PC-9 (cell line): ENCODE measurements around the gene SLC6A6.

ENCODE experiments used
- EZH2 ChIP-seq: fragments of 200-600 bp; sonication (generic); IDR thresholded peaks from 2 replicates; pipeline ENCODE4 v1.8.0; 2017; ENCODE audit warnings: antibody characterized with exemption, low read depth
- TF ChIP-seq, protein P1 (sequence below): fragments of 200-600 bp; sonication (generic); conservative IDR thresholded peaks from 2 replicates; pipeline ENCODE4 v1.6.1; 2017; ENCODE audit warnings: mixed run types, antibody characterized with exemption, mild to moderate bottlenecking, moderate library complexity

DNA sequence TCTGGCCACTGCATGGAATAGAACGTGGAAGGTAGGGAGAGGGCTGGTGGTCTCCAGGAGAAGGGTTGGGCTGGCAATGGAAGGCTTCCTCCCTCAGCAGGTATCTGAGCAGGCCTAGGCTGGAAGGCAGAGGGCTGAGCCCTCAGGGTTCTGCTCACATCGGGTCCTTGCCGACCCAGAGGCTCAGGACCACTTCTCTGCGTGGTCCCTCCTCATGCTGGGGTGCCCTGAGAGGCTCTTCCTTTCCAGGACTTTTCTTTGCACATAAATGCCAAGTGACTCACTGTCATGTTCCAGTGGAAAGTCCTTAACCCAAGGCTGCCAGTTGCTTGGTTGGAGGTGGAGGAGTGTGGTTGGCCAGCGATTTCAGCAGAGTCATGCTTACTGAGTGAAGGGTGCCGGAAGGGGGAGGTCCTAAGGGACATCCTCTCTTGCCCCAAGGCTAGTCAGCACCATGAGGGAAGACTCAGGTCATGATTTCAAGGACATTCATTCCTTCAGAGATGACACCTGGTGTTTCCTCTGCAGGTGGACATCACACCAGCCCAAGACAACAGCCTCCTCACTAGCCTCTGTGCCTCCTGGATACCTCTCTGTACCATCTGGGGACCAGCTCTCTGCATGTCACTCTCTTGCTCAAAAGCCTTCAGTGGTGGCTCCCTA lies 8.2 kb downstream of the SLC6A6 start:
- TF ChIP-seq, protein P1, sequence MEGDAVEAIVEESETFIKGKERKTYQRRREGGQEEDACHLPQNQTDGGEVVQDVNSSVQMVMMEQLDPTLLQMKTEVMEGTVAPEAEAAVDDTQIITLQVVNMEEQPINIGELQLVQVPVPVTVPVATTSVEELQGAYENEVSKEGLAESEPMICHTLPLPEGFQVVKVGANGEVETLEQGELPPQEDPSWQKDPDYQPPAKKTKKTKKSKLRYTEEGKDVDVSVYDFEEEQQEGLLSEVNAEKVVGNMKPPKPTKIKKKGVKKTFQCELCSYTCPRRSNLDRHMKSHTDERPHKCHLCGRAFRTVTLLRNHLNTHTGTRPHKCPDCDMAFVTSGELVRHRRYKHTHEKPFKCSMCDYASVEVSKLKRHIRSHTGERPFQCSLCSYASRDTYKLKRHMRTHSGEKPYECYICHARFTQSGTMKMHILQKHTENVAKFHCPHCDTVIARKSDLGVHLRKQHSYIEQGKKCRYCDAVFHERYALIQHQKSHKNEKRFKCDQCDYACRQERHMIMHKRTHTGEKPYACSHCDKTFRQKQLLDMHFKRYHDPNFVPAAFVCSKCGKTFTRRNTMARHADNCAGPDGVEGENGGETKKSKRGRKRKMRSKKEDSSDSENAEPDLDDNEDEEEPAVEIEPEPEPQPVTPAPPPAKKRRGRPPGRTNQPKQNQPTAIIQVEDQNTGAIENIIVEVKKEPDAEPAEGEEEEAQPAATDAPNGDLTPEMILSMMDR: no peak
- no peak for TF ChIP-seq EZH2
